Stomach (tissue), 9 donors: ENCODE data around the gene SPACDR. TPM values are rescaled to one million over a fixed set of nuclear protein-coding genes. Genes with fewer than 3 reads are reported as not detected.
A peak's percentile ranks its signal among the peaks of the same experiment; 100 is the strongest.

Experiments
- DNase-seq, 2 donors: peaks; one replicate each; pipeline versions ENCODE4 v3.0.0 to v3.0.0-alpha.2; 2013 to 2019
- H3K27ac ChIP-seq, 5 donors: fragments of 200-600 bp in 4 of 5; sonication (generic) in 4 of 5; one replicate each; pipeline ENCODE4 v1.5.1; 2013 to 2019; ENCODE audit warnings: mild to moderate bottlenecking in 1 of 5, moderate library complexity in 1 of 5
- H3K27me3 ChIP-seq, 3 donors: fragments of 200-600 bp; sonication (generic); one replicate each; pipeline ENCODE4 v1.5.1; 2017 to 2019; ENCODE audit warnings: mixed run types in 1 of 3
- H3K36me3 ChIP-seq, 4 donors: fragments of 200-600 bp; sonication (generic); 1 replicate in 3 of 4; 2 replicates in 1 of 4; pipeline ENCODE4 v1.5.1; 2016 to 2019
- H3K4me1 ChIP-seq, 4 donors: fragments of 200-600 bp; sonication (generic); one replicate each; pipeline ENCODE4 v1.5.1; 2016 to 2019
- H3K4me3 ChIP-seq, 4 donors: fragments of 200-600 bp; sonication (generic) in 3 of 4; one replicate each; pipeline ENCODE4 v1.5.1; 2016 to 2019; ENCODE audit warnings: mild to moderate bottlenecking in 1 of 4
- H3K9me3 ChIP-seq, 4 donors: fragments of 200-600 bp; sonication (generic); one replicate each; pipeline ENCODE4 v1.5.1; 2016 to 2019
- EP300 ChIP-seq: sonication (generic); formaldehyde crosslinking; IDR thresholded peaks from one replicate; pipeline ENCODE4 v1.6.1; 2017; ENCODE audit warnings: antibody characterized with exemption
- POLR2A ChIP-seq, 4 donors: fragments of 450-650 bp; IDR thresholded peaks; one replicate each; pipeline ENCODE4 v1.6.1; 2016; ENCODE audit warnings: antibody characterized with exemption in 4 of 4, control low read depth in 2 of 4, mild to moderate bottlenecking in 1 of 4, moderate library complexity in 1 of 4
- POLR2AphosphoS5 ChIP-seq, 3 donors: sonication (generic); formaldehyde crosslinking; IDR thresholded peaks; one replicate each; pipeline ENCODE4 v1.6.1; 2016; ENCODE audit warnings: antibody characterized with exemption in 3 of 3
- WGBS, 5 donors: extraction: QIAGEN DNeasy Blood & Tissue Kit in 3 of 5; methylation state at CpG; one replicate each; pipeline versions ENCODE4 v1.1.5 to v1.1.7; 2013 to 2018; 5-methylcytosine and 5-hydroxymethylcytosine counted together
- intact Hi-C: fragments of 100-400 bp; cut with DNase I; formaldehyde crosslinking; loops from one replicate; pipeline ENCODE4 v1.15.1; 2023; ENCODE audit warnings: low total_unique reads
- polyA plus RNA-seq, 3 donors: library from polyadenylated mRNA; stranded (reverse); fragments of 200-250 nt; gene quantifications; one replicate each; pipeline ENCODE4 v1.2.3, GENCODE V29; 2013
- total RNA-seq, 5 donors: library from RNA; depleted of rRNA; stranded (reverse); fragments of >200 nt; gene quantifications; one replicate each; pipeline versions ENCODE4 v1.1.0 to v1.2.3, GENCODE V29; 2014 to 2016
- TF ChIP-seq, protein P1 (sequence below), 7 experiments: fragments of 450-650 bp in 4 of 7; fragments of 200-600 bp in 3 of 7; sonication (generic) in 3 of 7; IDR thresholded peaks; one replicate each; pipeline ENCODE4 v1.5.1; 2016 to 2019; ENCODE audit warnings: antibody characterized with exemption in 7 of 7, control low read depth in 2 of 7, mild to moderate bottlenecking in 1 of 7
- donor health status: healthy with polysubstance abuse.
- donor health status: Bipolar disorder and iron deficiency.
- donor health status: healthy.

Gene SPACDR
- total and polyA plus RNA-seq, 8 donors, result 0.65 to 2.3 (median 1.1) TPM; not detected in 5

DNA sequence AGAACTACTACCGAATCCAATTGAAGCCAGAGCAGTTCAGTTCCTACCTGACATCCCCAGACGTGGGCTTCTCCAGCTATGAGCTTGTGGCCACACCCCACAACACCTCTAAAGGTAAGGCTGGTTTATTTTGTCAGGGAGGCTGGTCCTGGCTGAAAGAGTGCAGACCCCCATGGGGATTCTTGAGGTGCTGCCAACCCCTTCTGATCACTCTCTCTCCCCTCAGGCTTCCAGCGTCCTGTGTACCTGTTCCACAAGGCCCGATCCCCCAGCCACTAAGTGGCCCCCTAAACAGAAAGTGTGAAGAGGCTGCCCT lies 30.8 kb downstream of the SPACDR start:
- peak overlapping the region in 3 of 5 donors; percentile 8 to 100 (median 24) for H3K27ac ChIP-seq
- 63 to 76% (median 71%) methylated on average over 3 to 4 of the region's 4 CpGs for WGBS, 5 donors
- peak in 1 of 2 donors; percentile 5 for DNase-seq

DNA sequence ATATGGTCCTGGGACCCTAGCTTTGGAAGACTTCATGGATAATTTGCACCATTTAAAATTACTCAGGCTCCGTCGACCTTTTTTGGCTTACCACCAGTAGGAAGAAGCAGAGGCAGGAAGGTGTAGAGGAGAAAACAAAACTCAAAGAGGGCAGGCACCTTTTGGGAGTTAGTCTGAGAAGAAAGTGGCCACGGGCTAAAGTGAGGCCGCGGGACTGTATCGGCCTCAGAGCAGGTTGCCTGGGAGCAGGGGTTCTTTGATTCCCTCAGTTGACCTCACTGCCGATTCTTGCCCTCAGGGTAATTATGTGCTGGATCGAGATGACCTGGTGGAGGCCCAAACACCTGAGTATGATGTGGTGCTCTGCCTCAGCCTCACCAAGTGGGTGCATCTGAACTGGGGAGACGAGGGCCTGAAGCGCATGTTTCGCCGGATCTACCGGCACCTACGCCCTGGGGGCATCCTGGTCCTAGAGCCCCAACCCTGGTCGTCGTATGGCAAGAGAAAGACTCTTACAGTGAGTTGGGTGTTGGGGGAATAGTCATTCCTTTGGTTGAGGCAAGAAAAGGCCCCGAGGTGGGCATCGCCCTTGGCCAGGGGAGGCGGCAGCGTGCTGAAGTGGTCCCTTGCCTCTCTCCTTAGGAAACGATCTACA lies 31.3 kb downstream of the SPACDR start:
- Histone ChIP-seq H3K27ac (peak overlapping the region in 3 of 5 donors; percentile 8 to 100 (median 61)), H3K9me3 (no peaks in the 10 kb centered on the region), H3K4me1 (peaks cover 38 to 65% (median 63%) of the 10 kb centered on the region in 4 donors), H3K4me3 (peak overlapping the region in 1 of 4 donors; percentile 90), H3K36me3 (peaks cover 12 to 43% (median 32%) of the 10 kb centered on the region in 4 donors), H3K27me3 (no peaks in the 10 kb centered on the region)
- no peak for TF ChIP-seq EP300
- TF ChIP-seq, protein P1, sequence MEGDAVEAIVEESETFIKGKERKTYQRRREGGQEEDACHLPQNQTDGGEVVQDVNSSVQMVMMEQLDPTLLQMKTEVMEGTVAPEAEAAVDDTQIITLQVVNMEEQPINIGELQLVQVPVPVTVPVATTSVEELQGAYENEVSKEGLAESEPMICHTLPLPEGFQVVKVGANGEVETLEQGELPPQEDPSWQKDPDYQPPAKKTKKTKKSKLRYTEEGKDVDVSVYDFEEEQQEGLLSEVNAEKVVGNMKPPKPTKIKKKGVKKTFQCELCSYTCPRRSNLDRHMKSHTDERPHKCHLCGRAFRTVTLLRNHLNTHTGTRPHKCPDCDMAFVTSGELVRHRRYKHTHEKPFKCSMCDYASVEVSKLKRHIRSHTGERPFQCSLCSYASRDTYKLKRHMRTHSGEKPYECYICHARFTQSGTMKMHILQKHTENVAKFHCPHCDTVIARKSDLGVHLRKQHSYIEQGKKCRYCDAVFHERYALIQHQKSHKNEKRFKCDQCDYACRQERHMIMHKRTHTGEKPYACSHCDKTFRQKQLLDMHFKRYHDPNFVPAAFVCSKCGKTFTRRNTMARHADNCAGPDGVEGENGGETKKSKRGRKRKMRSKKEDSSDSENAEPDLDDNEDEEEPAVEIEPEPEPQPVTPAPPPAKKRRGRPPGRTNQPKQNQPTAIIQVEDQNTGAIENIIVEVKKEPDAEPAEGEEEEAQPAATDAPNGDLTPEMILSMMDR (IDR thresholded peaks at IDR 0.05), result no peak
- TF ChIP-seq POLR2A (IDR thresholded peaks at IDR 0.05), result no peak
- TF ChIP-seq POLR2AphosphoS5 (IDR thresholded peaks at IDR 0.05), result no peak
- peak in 1 of 2 donors; percentile 7 for DNase-seq
- intact Hi-C loops, result no loop called here
- WGBS, 5 donors, result 87 to 90% (median 87%) methylated on average over 20 to 21 of the region's 21 CpGs

More for the DNA sequence above, 30.8 kb downstream of the SPACDR start:
- intact Hi-C loops, result no loop called here
- no peaks in the 10 kb centered on the region for H3K27me3 ChIP-seq
- peaks cover 36 to 62% (median 59%) of the 10 kb centered on the region in 4 donors for H3K4me1 ChIP-seq
- no peak for TF ChIP-seq EP300
- TF ChIP-seq POLR2AphosphoS5 (IDR thresholded peaks at IDR 0.05), result no peak
- TF ChIP-seq POLR2A (IDR thresholded peaks at IDR 0.05), result no peak
- TF ChIP-seq, protein P1 (IDR thresholded peaks at IDR 0.05), result no peak
- peaks cover 12 to 43% (median 32%) of the 10 kb centered on the region in 4 donors for H3K36me3 ChIP-seq
- no peaks in the 10 kb centered on the region for H3K9me3 ChIP-seq
- H3K4me3 ChIP-seq, result no peak overlapping the region

DNA sequence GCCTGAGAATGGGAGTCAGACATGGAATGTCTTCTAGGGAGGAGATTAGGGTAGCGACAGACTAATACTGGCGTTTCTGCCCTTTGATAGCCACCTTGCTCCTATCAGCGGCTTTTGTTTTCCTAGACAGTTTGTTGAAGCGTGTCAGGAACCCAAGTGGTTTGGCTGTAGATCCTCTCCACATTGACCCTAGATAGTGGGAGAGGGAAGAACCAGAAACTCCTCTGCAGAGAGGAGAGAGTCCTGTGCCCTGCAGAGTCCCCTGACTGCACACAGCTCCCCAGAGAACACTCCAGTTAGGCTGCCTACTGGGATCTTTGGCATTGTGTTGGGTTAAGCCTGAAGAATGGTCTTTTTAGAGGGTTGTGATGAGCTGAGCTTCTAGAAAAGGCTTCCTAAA lies 32.0 kb downstream of the SPACDR start:
- 43 to 75% (median 45%) methylated on average over 4 of the region's 4 CpGs for WGBS, 5 donors
- peaks cover 12 to 43% (median 32%) of the 10 kb centered on the region in 4 donors for H3K36me3 ChIP-seq
- no peaks in the 10 kb centered on the region for H3K9me3 ChIP-seq
- peak overlapping the region in 1 of 4 donors; percentile 90 for H3K4me3 ChIP-seq
- H3K27me3 ChIP-seq, result no peaks in the 10 kb centered on the region
- H3K4me1 ChIP-seq, result peaks cover 40 to 68% (median 66%) of the 10 kb centered on the region in 4 donors
- intact Hi-C loops, result no loop called here
- peak in 1 of 2 donors; percentile 9 for DNase-seq
- peak overlapping the region in 4 of 5 donors; percentile 8 to 100 (median 39) for H3K27ac ChIP-seq
- TF ChIP-seq EP300, result no peak
- TF ChIP-seq, protein P1 (IDR thresholded peaks at IDR 0.05), result no peak
- no peak for TF ChIP-seq POLR2A (IDR thresholded peaks at IDR 0.05)
- no peak for TF ChIP-seq POLR2AphosphoS5 (IDR thresholded peaks at IDR 0.05)

DNA sequence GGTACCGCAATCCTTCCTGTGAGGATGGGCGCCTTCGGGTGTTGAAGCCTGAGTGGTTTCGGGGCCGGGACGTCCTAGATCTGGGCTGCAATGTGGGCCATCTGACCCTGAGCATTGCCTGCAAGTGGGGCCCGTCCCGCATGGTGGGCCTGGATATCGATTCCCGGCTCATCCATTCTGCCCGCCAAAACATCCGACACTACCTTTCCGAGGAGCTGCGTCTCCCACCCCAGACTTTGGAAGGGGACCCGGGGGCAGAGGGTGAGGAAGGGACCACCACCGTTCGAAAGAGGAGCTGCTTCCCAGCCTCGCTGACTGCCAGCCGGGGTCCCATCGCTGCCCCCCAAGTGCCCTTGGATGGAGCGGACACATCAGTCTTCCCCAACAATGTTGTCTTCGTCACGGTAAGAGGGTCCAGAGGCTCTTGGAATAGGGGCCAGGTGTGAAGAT lies 32.7 kb downstream of the SPACDR start:
- Histone ChIP-seq H3K27me3 (no peaks in the 10 kb centered on the region), H3K4me1 (peaks cover 40 to 65% (median 61%) of the 10 kb centered on the region in 4 donors), H3K27ac (peak overlapping the region in 4 of 5 donors; percentile 99 to 100 (median 100)), H3K4me3 (peak overlapping the region in 3 of 4 donors; percentile 76 to 90 (median 80)), H3K9me3 (no peaks in the 10 kb centered on the region), H3K36me3 (peaks cover 12 to 43% (median 32%) of the 10 kb centered on the region in 4 donors)
- 84 to 90% (median 87%) methylated on average over 23 of the region's 23 CpGs for WGBS, 5 donors
- TF ChIP-seq EP300 (no peak), POLR2AphosphoS5 (IDR thresholded peaks at IDR 0.05) (no peak), POLR2A (IDR thresholded peaks at IDR 0.05) (no peak)
- intact Hi-C loops, result no loop called here
- DNase-seq, result peak in 1 of 2 donors; percentile 24
